IMR-90 (cell line): ENCODE data around the gene SYT8. TPM values are rescaled to one million over a fixed set of nuclear protein-coding genes. Genes with fewer than 3 reads are reported as not detected.

Source experiments
- ATAC-seq: fragments of 200-7000 bp; cut with Tn5 transposase; 2 replicates; pipeline ENCODE4 v1.9.1; 2020; ENCODE audit warnings: low read depth, mild to moderate bottlenecking, moderate library complexity
- BruUV-seq: library from RNA; stranded (reverse); fragments of 400-500 nt; replicated peaks from 2 replicates; lab custom pipeline; 2021; lab: Mats Ljungman, UMichigan
- CTCF ChIA-PET: fragments of 300-600 bp; formaldehyde crosslinking; extraction: SDS; loops from one replicate; lab custom pipeline; 2021; ENCODE audit warnings: antibody characterized with exemption; lab: Yijun Ruan, JAX
- POLR2A ChIA-PET: fragments of 300-600 bp; sonication (Branson Sonifier 250); formaldehyde crosslinking; loops from one replicate; lab custom pipeline; 2022; ENCODE audit warnings: antibody characterized with exemption; ENCODE audit not compliant: unreplicated experiment; lab: Charles Lee
- DNase-seq: peaks from one replicate; pipeline ENCODE4 v3.0.0; 2013
- H2AFZ ChIP-seq: replicated peaks from 2 replicates; pipeline ENCODE3; 2013; ENCODE audit warnings: low read length, mild to moderate bottlenecking; ENCODE audit not compliant: poor library complexity
- H2AK5ac ChIP-seq: 2 replicates; pipeline ENCODE4 v1.6.1; 2013; ENCODE audit warnings: low read depth, low read length, inconsistent platforms
- H2AK9ac ChIP-seq: replicated peaks from 2 replicates; pipeline ENCODE3; 2013; ENCODE audit warnings: mild to moderate bottlenecking, low read depth, low read length, moderate library complexity; ENCODE audit not compliant: poor library complexity
- H2BK120ac ChIP-seq: 2 replicates; pipeline ENCODE4 v1.6.1; 2013; ENCODE audit warnings: low read depth, low read length, inconsistent platforms
- H2BK15ac ChIP-seq: 3 replicates; pipeline ENCODE4 v1.6.1; 2013; ENCODE audit warnings: low read depth, low read length, inconsistent platforms
- H2BK20ac ChIP-seq: 2 replicates; pipeline ENCODE4 v1.6.1; 2013; ENCODE audit warnings: low read depth, mild to moderate bottlenecking, inconsistent platforms, low read length, moderate library complexity
- H2BK5ac ChIP-seq: 2 replicates; pipeline ENCODE4 v1.6.1; 2013; ENCODE audit warnings: mild to moderate bottlenecking, low read depth, low read length, inconsistent platforms; ENCODE audit not compliant: poor library complexity, severe bottlenecking
- H3K14ac ChIP-seq: replicated peaks from 2 replicates; pipeline ENCODE4 v1.6.1; 2013; ENCODE audit warnings: low read depth, low read length, inconsistent platforms
- H3K18ac ChIP-seq: 2 replicates; pipeline ENCODE4 v1.6.1; 2013; ENCODE audit warnings: low read depth, low read length, control low read depth
- H3K23ac ChIP-seq: 2 replicates; pipeline ENCODE4 v1.6.1; 2013; ENCODE audit warnings: low read depth, low read length, inconsistent platforms
- H3K27ac ChIP-seq: 2 replicates; pipeline ENCODE4 v1.5.1; 2013; ENCODE audit warnings: mild to moderate bottlenecking, control low read depth, low read length; ENCODE audit not compliant: insufficient read depth
- H3K27me3 ChIP-seq: 2 replicates; pipeline ENCODE4 v1.6.1; 2013; ENCODE audit warnings: low read length; ENCODE audit not compliant: control insufficient read depth, insufficient read depth
- H3K36me3 ChIP-seq: 2 replicates; pipeline ENCODE4 v1.6.1; 2013; ENCODE audit warnings: low read length, mixed read lengths; ENCODE audit not compliant: control insufficient read depth, insufficient read depth
- H3K4ac ChIP-seq: 2 replicates; pipeline ENCODE4 v1.6.1; 2013; ENCODE audit warnings: low read depth, low read length, inconsistent platforms
- H3K4me1 ChIP-seq: 2 replicates; pipeline ENCODE4 v1.6.1; 2013; ENCODE audit warnings: low read length, mixed read lengths; ENCODE audit not compliant: control insufficient read depth, insufficient read depth
- H3K4me2 ChIP-seq: 2 replicates; pipeline ENCODE4 v1.6.1; 2013; ENCODE audit warnings: low read depth, mild to moderate bottlenecking, control low read depth, low read length, moderate library complexity
- H3K4me3 ChIP-seq: 2 replicates; pipeline ENCODE4 v1.5.1; 2013; ENCODE audit warnings: low read depth, mild to moderate bottlenecking, control low read depth, low read length, moderate library complexity; ENCODE audit not compliant: insufficient read depth
- H3K56ac ChIP-seq: 2 replicates; pipeline ENCODE4 v1.6.1; 2013; ENCODE audit warnings: low read length, inconsistent platforms; ENCODE audit not compliant: insufficient read depth; ENCODE audit errors: extremely low read depth
- H3K79me1 ChIP-seq, 2 experiments: 2 replicates each; pipeline ENCODE4 v1.6.1; 2013; ENCODE audit warnings: low read length in 2 of 2, inconsistent platforms in 1 of 2, low read depth in 1 of 2
- H3K9ac ChIP-seq: 2 replicates; pipeline ENCODE4 v1.6.1; 2013; ENCODE audit warnings: low read depth, low read length, control low read depth
- H3K9me1 ChIP-seq: 2 replicates; pipeline ENCODE4 v1.6.1; 2013; ENCODE audit warnings: low read length, inconsistent platforms; ENCODE audit not compliant: insufficient read depth
- H3K9me3 ChIP-seq: 2 replicates; pipeline ENCODE4 v1.6.1; 2013; ENCODE audit warnings: low read length; ENCODE audit not compliant: control insufficient read depth, insufficient read depth
- H4K20me1 ChIP-seq: 2 replicates; pipeline ENCODE4 v1.6.1; 2013; ENCODE audit warnings: low read length, inconsistent platforms; ENCODE audit not compliant: insufficient read depth
- H4K5ac ChIP-seq: 2 replicates; pipeline ENCODE4 v1.6.1; 2013; ENCODE audit warnings: mild to moderate bottlenecking, low read depth, low read length, control low read depth
- H4K8ac ChIP-seq, 2 experiments: 2 replicates each; pipeline ENCODE4 v1.6.1; 2013; ENCODE audit warnings: low read depth in 2 of 2, low read length in 2 of 2, control low read depth in 1 of 2, inconsistent platforms in 1 of 2
- H4K91ac ChIP-seq: 2 replicates; pipeline ENCODE4 v1.6.1; 2013; ENCODE audit warnings: low read depth, low read length, inconsistent platforms; ENCODE audit not compliant: insufficient read depth
- BHLHE40 ChIP-seq: fragments of 150-350 bp; IDR thresholded peaks from 2 replicates; pipeline ENCODE4 v1.6.1; 2016; ENCODE audit warnings: mild to moderate bottlenecking, low read depth, low read length
- CEBPB ChIP-seq: IDR thresholded peaks from 2 replicates; pipeline ENCODE4 v1.6.1; 2012; ENCODE audit warnings: low read depth, low read length, improper control_type of control experiment
- CHD1 ChIP-seq: IDR thresholded peaks from 2 replicates; pipeline ENCODE4 v1.6.1; 2012; ENCODE audit warnings: low read depth, low read length, improper control_type of control experiment
- FOS ChIP-seq: fragments of 150-350 bp; IDR thresholded peaks from 2 replicates; pipeline ENCODE4 v1.6.1; 2016; ENCODE audit warnings: low read depth, low read length
- MAZ ChIP-seq: IDR thresholded peaks from 2 replicates; pipeline ENCODE4 v1.6.1; 2012; ENCODE audit warnings: low read depth, mild to moderate bottlenecking, low read length, improper control_type of control experiment, moderate library complexity, borderline replicate concordance
- MXI1 ChIP-seq: IDR thresholded peaks from 2 replicates; pipeline ENCODE4 v1.6.1; 2012; ENCODE audit warnings: low read depth, mild to moderate bottlenecking, low read length, moderate library complexity, borderline replicate concordance
- POLR2A ChIP-seq: IDR thresholded peaks from 2 replicates; pipeline ENCODE4 v1.6.1; 2012; ENCODE audit warnings: mild to moderate bottlenecking, low read depth, low read length
- RAD21 ChIP-seq: IDR thresholded peaks from 2 replicates; pipeline ENCODE4 v1.6.1; 2012; ENCODE audit warnings: low read length, improper control_type of control experiment
- SMC3 ChIP-seq: fragments of 150-350 bp; IDR thresholded peaks from 2 replicates; pipeline ENCODE4 v1.6.1; 2016; ENCODE audit warnings: low read depth, mild to moderate bottlenecking, antibody characterized with exemption, low read length, moderate library complexity
- WGBS, 2 experiments: methylation state at CpG; one replicate each; pipeline versions ENCODE4 v1.1.5 to v1.1.7; 2013; ENCODE audit warnings: missing lambda C conversion rate in 2 of 2; ENCODE audit not compliant: insufficient read length in 1 of 2; ENCODE audit errors: extremely low coverage in 2 of 2; 5-methylcytosine and 5-hydroxymethylcytosine counted together
- dilution Hi-C: fragments of 300-500 bp; cut with HindIII; formaldehyde crosslinking; loops from one replicate; pipeline ENCODE4 v1.14.3; 2018; ENCODE audit warnings: low sequenced_read_pairs; ENCODE audit not compliant: unreplicated experiment
- in situ Hi-C: fragments of 300-500 bp; cut with MboI; formaldehyde crosslinking; loops from 3 replicates; pipeline ENCODE4 v1.14.3; 2019; ENCODE audit warnings: low sequenced_read_pairs, inconsistent platforms, mixed read lengths
- intact Hi-C: fragments of 100-400 bp; cut with micrococcal nuclease; formaldehyde crosslinking; loops from 2 replicates; pipeline ENCODE4 v1.10.0; 2022
- polyA plus RNA-seq, 3 experiments: library from polyadenylated mRNA; depleted of rRNA; stranded (reverse); fragments of >200 nt; gene quantifications; 2 replicates each; pipeline ENCODE4 v1.2.3, GENCODE V29; 2012; ENCODE audit warnings: low replicate concordance in 1 of 3
- total RNA-seq: library from RNA; depleted of rRNA; stranded (reverse); fragments of >200 nt; gene quantifications from 2 replicates; pipeline ENCODE4 v1.2.3, GENCODE V29; 2012
- TF ChIP-seq, protein P1 (sequence below): conservative IDR thresholded peaks from 2 replicates; pipeline ENCODE4 v1.5.1; 2012; ENCODE audit warnings: mild to moderate bottlenecking, low read depth, low read length, improper control_type of control experiment
- TF ChIP-seq, protein P2 (sequence below): fragments of 150-350 bp; IDR thresholded peaks from 2 replicates; pipeline ENCODE4 v1.6.1; 2016; ENCODE audit warnings: low read depth, mild to moderate bottlenecking, low read length, moderate library complexity, borderline replicate concordance

SYT8 gene
- total and polyA plus RNA-seq, 2 of the 4 experiments (the other 2 are of a cell fraction), result not detected

DNA sequence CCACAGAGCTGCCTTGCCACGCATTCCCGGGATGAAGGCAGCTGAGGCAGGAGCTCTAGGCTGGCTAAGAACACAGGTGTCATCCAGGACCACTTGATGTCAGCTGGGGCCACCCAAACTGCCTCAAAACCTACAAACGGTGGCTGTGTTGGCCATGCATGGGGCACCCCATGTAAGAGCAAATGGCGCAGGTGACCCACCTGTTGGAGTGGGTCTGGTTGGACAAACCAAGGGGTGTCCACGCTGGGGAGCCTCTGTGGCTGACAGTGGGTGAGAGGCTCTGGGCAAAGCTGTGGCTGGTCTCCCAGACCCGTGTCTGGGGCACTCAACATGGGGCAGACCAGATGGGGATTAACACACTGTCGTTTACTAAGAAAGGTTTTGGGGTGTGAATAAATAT, 19.0 kb upstream of the SYT8 start:
- Histone ChIP-seq H4K8ac (no peak overlapping the region), H2AK5ac (no peak overlapping the region), H4K20me1 (no peaks in the 10 kb centered on the region), H3K9ac (no peak overlapping the region), H3K36me3 (no peaks in the 10 kb centered on the region), H3K18ac (no peak overlapping the region), H3K14ac (no peak overlapping the region), H2BK15ac (no peak overlapping the region), H3K27ac (no peak overlapping the region), H2BK120ac (no peak overlapping the region), H2BK20ac (no peak overlapping the region), H3K27me3 (peaks cover 46% of the 10 kb centered on the region), H3K4me1 (no peaks in the 10 kb centered on the region), H4K5ac (no peak overlapping the region), H3K4ac (no peak overlapping the region), H2AFZ (no peak overlapping the region), H4K91ac (no peak overlapping the region), H3K9me1 (no peaks in the 10 kb centered on the region), H3K9me3 (peaks cover 21% of the 10 kb centered on the region), H2BK5ac (no peak overlapping the region), H3K79me1 (no peaks in the 10 kb centered on the region), H2AK9ac (no peak overlapping the region), H3K4me3 (no peak overlapping the region), H3K56ac (no peak overlapping the region), H3K23ac (no peak overlapping the region), H3K4me2 (no peak overlapping the region)
- dilution Hi-C loops, result no loop called here
- 53% methylated on average over 2 of the region's 7 CpGs; no CpG with 5 or more reads in 1 of the 2 experiments for WGBS, 2 experiments
- ATAC-seq (no peak), DNase-seq (no peak)
- ChIA-PET POLR2A (no interaction called here), CTCF (no interaction called here)
- TF ChIP-seq MAZ, result no peak
- no peak for TF ChIP-seq MXI1
- no peak for TF ChIP-seq SMC3
- no peak for TF ChIP-seq POLR2A
- TF ChIP-seq CHD1, result no peak
- TF ChIP-seq CEBPB, result no peak
- no peak for TF ChIP-seq BHLHE40
- TF ChIP-seq, protein P1, sequence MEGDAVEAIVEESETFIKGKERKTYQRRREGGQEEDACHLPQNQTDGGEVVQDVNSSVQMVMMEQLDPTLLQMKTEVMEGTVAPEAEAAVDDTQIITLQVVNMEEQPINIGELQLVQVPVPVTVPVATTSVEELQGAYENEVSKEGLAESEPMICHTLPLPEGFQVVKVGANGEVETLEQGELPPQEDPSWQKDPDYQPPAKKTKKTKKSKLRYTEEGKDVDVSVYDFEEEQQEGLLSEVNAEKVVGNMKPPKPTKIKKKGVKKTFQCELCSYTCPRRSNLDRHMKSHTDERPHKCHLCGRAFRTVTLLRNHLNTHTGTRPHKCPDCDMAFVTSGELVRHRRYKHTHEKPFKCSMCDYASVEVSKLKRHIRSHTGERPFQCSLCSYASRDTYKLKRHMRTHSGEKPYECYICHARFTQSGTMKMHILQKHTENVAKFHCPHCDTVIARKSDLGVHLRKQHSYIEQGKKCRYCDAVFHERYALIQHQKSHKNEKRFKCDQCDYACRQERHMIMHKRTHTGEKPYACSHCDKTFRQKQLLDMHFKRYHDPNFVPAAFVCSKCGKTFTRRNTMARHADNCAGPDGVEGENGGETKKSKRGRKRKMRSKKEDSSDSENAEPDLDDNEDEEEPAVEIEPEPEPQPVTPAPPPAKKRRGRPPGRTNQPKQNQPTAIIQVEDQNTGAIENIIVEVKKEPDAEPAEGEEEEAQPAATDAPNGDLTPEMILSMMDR, result no peak
- no peak for TF ChIP-seq FOS
- TF ChIP-seq, protein P2, sequence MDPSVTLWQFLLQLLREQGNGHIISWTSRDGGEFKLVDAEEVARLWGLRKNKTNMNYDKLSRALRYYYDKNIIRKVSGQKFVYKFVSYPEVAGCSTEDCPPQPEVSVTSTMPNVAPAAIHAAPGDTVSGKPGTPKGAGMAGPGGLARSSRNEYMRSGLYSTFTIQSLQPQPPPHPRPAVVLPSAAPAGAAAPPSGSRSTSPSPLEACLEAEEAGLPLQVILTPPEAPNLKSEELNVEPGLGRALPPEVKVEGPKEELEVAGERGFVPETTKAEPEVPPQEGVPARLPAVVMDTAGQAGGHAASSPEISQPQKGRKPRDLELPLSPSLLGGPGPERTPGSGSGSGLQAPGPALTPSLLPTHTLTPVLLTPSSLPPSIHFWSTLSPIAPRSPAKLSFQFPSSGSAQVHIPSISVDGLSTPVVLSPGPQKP, result no peak
- TF ChIP-seq RAD21, result no peak
- in situ Hi-C loops, result no loop called here
- BruUV-seq, result no TSS peak
- intact Hi-C loops, result no loop called here
